ENCODE measurements around the gene PPP2R5A.

GRCh38 chr1:212281590-212281989 lies 3.6 kb upstream of the PPP2R5A start:
- TF ChIP-seq ZNF274 (IDR thresholded peaks at IDR 0.05; ENCODE audit: low read length) = no peak
- TF ChIP-seq ZNF274 (tag by site-specific recombination; IDR thresholded peaks at IDR 0.05; ENCODE audit: borderline replicate concordance) = no peak
- no peak for TF ChIP-seq CTCF (tag by site-specific recombination; IDR thresholded peaks at IDR 0.05)

All from HEK293 (cell line).